ENCODE data around the gene TMEM151A. TPM values are rescaled to one million over a fixed set of nuclear protein-coding genes. Genes with fewer than 3 reads are reported as not detected.

Gene TMEM151A
- total RNA-seq, 4 donors from 2014 or later: 0.27 to 0.35 TPM; not detected in 2

GRCh38 chr11:66314561-66315497 is 23.1 kb downstream of the TMEM151A start:
- Histone ChIP-seq H3K36me3 (no peaks in the 10 kb centered on the region), H3K4me1 (peaks cover 4 to 53% (median 24%) of the 10 kb centered on the region in 4 donors), H3K27ac (peak overlapping the region; percentile 6 to 96 (median 92)), H3K27me3 (no peaks in the 10 kb centered on the region), H3K4me3 (peak overlapping the region in 1 of 4 donors; percentile 0), H3K9me3 (no peaks in the 10 kb centered on the region)
- DNase-seq: no peak
- TF ChIP-seq CTCF (IDR thresholded peaks at IDR 0.05) (no peak), POLR2A (IDR thresholded peaks at IDR 0.05) (no peak)

GRCh38 chr11:66315498-66315885 is 23.8 kb downstream of the TMEM151A start:
- H3K4me3 ChIP-seq: peak overlapping the region in 2 of 4 donors; percentile 26 to 52
- TF ChIP-seq CTCF (IDR thresholded peaks at IDR 0.05) (no peak), POLR2A (IDR thresholded peaks at IDR 0.05) (no peak)

GRCh38 chr11:66315921-66316811 is 24.5 kb downstream of the TMEM151A start:
- Histone ChIP-seq H3K27me3 (no peaks in the 10 kb centered on the region), H3K4me1 (peaks cover 4 to 53% (median 24%) of the 10 kb centered on the region in 4 donors)
- DNase-seq: no peak

More at GRCh38 chr11:66315498-66315885, 23.8 kb downstream of the TMEM151A start:
- Histone ChIP-seq H3K9me3 (no peaks in the 10 kb centered on the region), H3K4me1 (peaks cover 4 to 53% (median 24%) of the 10 kb centered on the region in 4 donors), H3K36me3 (no peaks in the 10 kb centered on the region), H3K27ac (peak overlapping the region; percentile 73 to 91 (median 83)), H3K27me3 (no peaks in the 10 kb centered on the region)
- DNase-seq: no peak

GRCh38 chr11:66316849-66317251 is 25.2 kb downstream of the TMEM151A start, which contains the start of gene CD248:
Gene CD248 (minus strand): TSS chr11:66317044. CDS start chr11:66317027, 17 bp downstream.
- Histone ChIP-seq H3K27ac (peak within 1 kb of the TSS; percentile 73 to 91 (median 83)), H3K4me1 (peaks cover 4 to 49% (median 23%) of the 10 kb centered on the region in 4 donors), H3K9me3 (no peaks in the 10 kb centered on the region), H3K36me3 (no peaks in the 10 kb centered on the region), H3K4me3 (peak within 1 kb of the TSS; percentile 26 to 52 (median 34)), H3K27me3 (no peaks in the 10 kb centered on the region)
- peak in 1 of 3 donors; percentile 60 for DNase-seq
- TF ChIP-seq CTCF (IDR thresholded peaks at IDR 0.05) (no peak), POLR2A (IDR thresholded peaks at IDR 0.05) (no peak)

More at GRCh38 chr11:66315921-66316811, 24.5 kb downstream of the TMEM151A start:
- H3K9me3 ChIP-seq: no peaks in the 10 kb centered on the region
- H3K36me3 ChIP-seq: no peaks in the 10 kb centered on the region
- peak overlapping the region; percentile 73 to 91 (median 83) for H3K27ac ChIP-seq
- TF ChIP-seq POLR2A (IDR thresholded peaks at IDR 0.05) (no peak), CTCF (IDR thresholded peaks at IDR 0.05) (no peak)
- peak overlapping the region; percentile 26 to 52 (median 34) for H3K4me3 ChIP-seq

- peak in 2 of 3 donors; percentile 62 to 69 for DNase-seq
- Histone ChIP-seq H3K27me3 (no peaks in the 10 kb centered on the region), H3K36me3 (no peaks in the 10 kb centered on the region), H3K9me3 (no peaks in the 10 kb centered on the region), H3K4me3 (peak overlapping the region in 2 of 4 donors; percentile 26 to 52), H3K4me1 (peaks cover 4 to 49% (median 21%) of the 10 kb centered on the region in 4 donors), H3K27ac (peak overlapping the region; percentile 73 to 91 (median 83))
- no peak for TF ChIP-seq CTCF (IDR thresholded peaks at IDR 0.05)
Observed at GRCh38 chr11:66317322-66317722, 25.6 kb downstream of the TMEM151A start.

All from Peyer's patch (tissue), 4 donors.